ENCODE data around the gene PPIB. TPM values are rescaled to one million over a fixed set of nuclear protein-coding genes. Genes with fewer than 3 reads are reported as not detected.
A peak's percentile ranks its signal among the peaks of the same experiment; 100 is the strongest.

PPIB gene
- total and polyA plus RNA-seq, 9 of the 15 experiments (the other 6 are each of a cell fraction or from before 2014, with no cell fraction given): 306 to 746 (median 439) TPM

DNA sequence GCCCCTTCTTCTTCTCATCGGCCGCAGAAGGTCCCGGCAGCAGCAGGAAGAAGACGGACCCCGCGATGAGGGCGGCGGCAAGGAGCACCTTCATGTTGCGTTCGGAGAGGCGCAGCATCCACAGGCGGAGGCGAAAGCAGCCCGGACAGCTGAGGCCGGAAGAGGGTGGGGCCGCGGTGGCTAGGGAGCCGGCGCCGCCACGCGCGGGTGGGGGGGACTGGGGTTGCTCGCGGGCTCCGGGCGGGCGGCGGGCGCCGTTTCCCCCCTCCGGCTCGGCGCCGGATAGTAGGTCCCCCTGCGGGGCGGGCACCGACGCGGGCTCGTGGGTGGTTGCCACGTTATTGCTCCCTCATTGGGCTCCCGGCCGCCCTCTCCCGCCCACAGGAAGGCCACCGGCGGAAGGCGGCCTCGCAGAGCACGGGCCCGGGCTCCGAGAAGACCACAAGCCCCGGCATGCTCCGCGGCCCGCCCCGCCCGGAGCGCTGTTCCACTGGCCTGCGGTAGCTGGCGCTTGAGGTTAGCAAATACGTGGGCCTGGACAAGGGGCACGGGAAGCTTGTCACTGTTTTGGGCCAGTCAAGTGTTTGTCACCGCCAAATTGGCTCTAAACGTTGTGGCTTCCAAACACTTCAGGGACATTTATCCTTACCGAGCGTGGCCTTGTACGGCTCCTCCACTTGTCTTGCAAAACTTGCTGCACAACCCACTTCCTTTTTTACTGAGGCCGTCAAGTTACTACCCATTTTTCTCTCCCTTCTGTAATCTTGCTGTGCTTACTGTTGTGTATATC is at the start of gene PPIB (continued):
- peak; percentile 92 for TF ChIP-seq SP1 (CRISPR knock-in tag; IDR thresholded peaks at IDR 0.05)
- no peak for TF ChIP-seq CHD4 (IDR thresholded peaks at IDR 0.05; ENCODE audit: insufficient read depth, insufficient replicate concordance, low read depth, low read length, poor library complexity, severe bottlenecking)
- TF ChIP-seq, protein P1, sequence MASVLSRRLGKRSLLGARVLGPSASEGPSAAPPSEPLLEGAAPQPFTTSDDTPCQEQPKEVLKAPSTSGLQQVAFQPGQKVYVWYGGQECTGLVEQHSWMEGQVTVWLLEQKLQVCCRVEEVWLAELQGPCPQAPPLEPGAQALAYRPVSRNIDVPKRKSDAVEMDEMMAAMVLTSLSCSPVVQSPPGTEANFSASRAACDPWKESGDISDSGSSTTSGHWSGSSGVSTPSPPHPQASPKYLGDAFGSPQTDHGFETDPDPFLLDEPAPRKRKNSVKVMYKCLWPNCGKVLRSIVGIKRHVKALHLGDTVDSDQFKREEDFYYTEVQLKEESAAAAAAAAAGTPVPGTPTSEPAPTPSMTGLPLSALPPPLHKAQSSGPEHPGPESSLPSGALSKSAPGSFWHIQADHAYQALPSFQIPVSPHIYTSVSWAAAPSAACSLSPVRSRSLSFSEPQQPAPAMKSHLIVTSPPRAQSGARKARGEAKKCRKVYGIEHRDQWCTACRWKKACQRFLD (CRISPR knock-in tag; IDR thresholded peaks at IDR 0.05): peak; percentile 62; the same call in 1 of the 2 replicates
- peak; percentile 97 for TF ChIP-seq EP400 (IDR thresholded peaks at IDR 0.05)
- TF ChIP-seq, protein P2, sequence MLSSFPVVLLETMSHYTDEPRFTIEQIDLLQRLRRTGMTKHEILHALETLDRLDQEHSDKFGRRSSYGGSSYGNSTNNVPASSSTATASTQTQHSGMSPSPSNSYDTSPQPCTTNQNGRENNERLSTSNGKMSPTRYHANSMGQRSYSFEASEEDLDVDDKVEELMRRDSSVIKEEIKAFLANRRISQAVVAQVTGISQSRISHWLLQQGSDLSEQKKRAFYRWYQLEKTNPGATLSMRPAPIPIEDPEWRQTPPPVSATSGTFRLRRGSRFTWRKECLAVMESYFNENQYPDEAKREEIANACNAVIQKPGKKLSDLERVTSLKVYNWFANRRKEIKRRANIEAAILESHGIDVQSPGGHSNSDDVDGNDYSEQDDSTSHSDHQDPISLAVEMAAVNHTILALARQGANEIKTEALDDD (IDR thresholded peaks at IDR 0.05): 0 out of 2 replicates have a peak, but pooled peaks have one; percentile 15
- no peak for TF ChIP-seq ATF1 (CRISPR knock-in tag; IDR thresholded peaks at IDR 0.05)
- peak; percentile 94 for TF ChIP-seq ATF1 (tag; IDR thresholded peaks at IDR 0.05)
- TF ChIP-seq, protein P3, sequence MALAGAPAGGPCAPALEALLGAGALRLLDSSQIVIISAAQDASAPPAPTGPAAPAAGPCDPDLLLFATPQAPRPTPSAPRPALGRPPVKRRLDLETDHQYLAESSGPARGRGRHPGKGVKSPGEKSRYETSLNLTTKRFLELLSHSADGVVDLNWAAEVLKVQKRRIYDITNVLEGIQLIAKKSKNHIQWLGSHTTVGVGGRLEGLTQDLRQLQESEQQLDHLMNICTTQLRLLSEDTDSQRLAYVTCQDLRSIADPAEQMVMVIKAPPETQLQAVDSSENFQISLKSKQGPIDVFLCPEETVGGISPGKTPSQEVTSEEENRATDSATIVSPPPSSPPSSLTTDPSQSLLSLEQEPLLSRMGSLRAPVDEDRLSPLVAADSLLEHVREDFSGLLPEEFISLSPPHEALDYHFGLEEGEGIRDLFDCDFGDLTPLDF (CRISPR knock-in tag; IDR thresholded peaks at IDR 0.05): peak; percentile 60; the same call in 1 of the 2 replicates
- no peak for TF ChIP-seq HMG20A (CRISPR knock-in tag; conservative IDR thresholded peaks at IDR 0.05)
- TF ChIP-seq, protein P4, sequence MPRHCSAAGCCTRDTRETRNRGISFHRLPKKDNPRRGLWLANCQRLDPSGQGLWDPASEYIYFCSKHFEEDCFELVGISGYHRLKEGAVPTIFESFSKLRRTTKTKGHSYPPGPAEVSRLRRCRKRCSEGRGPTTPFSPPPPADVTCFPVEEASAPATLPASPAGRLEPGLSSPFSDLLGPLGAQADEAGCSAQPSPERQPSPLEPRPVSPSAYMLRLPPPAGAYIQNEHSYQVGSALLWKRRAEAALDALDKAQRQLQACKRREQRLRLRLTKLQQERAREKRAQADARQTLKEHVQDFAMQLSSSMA (CRISPR knock-in tag; IDR thresholded peaks at IDR 0.05): no peak
- TF ChIP-seq ZNF764 (CRISPR knock-in tag; IDR thresholded peaks at IDR 0.05; ENCODE audit: low read depth): no peak
- TF ChIP-seq ZKSCAN8 (CRISPR knock-in tag; IDR thresholded peaks at IDR 0.05): 0 out of 2 replicates have a peak, but pooled peaks have one; percentile 51
- TF ChIP-seq ZNF24 (IDR thresholded peaks at IDR 0.05): no peak
- TF ChIP-seq BRD9 (IDR thresholded peaks at IDR 0.05; ENCODE audit: low read depth, partially characterized antibody): peak; percentile 90
- TF ChIP-seq MYBL2 (IDR thresholded peaks at IDR 0.05; ENCODE audit: low read depth): no peak
- TF ChIP-seq MYBL2 (CRISPR knock-in tag; IDR thresholded peaks at IDR 0.05; ENCODE audit: borderline replicate concordance): no peak
- peak; percentile 86 for TF ChIP-seq BHLHE40 (IDR thresholded peaks at IDR 0.05; ENCODE audit: low read length)
- TF ChIP-seq SUPT5H (IDR thresholded peaks at IDR 0.05): peak; percentile 93
- TF ChIP-seq, protein P5, sequence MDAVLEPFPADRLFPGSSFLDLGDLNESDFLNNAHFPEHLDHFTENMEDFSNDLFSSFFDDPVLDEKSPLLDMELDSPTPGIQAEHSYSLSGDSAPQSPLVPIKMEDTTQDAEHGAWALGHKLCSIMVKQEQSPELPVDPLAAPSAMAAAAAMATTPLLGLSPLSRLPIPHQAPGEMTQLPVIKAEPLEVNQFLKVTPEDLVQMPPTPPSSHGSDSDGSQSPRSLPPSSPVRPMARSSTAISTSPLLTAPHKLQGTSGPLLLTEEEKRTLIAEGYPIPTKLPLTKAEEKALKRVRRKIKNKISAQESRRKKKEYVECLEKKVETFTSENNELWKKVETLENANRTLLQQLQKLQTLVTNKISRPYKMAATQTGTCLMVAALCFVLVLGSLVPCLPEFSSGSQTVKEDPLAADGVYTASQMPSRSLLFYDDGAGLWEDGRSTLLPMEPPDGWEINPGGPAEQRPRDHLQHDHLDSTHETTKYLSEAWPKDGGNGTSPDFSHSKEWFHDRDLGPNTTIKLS (IDR thresholded peaks at IDR 0.05; ENCODE audit: borderline replicate concordance, low read depth): peak; percentile 94
- peak; percentile 64 for TF ChIP-seq HNRNPLL (IDR thresholded peaks at IDR 0.05; ENCODE audit: low read depth, low read length, poor library complexity, severe bottlenecking)
- no peak for TF ChIP-seq PHTF2 (CRISPR knock-in tag; IDR thresholded peaks at IDR 0.05)
- peak; percentile 47; the same call in 1 of the 2 replicates for TF ChIP-seq ZBTB17 (CRISPR knock-in tag; IDR thresholded peaks at IDR 0.05)
- no peak for TF ChIP-seq RBM14 (IDR thresholded peaks at IDR 0.05; ENCODE audit: borderline replicate concordance, insufficient read depth, low read depth, low read length)

Measured in K562 (cell line).